C4-2B (cell line): ENCODE results near the gene ZNF618.

ENCODE experiments used
- H3K27ac ChIP-seq: fragments of 450-650 bp; 2 replicates; pipeline ENCODE4 v1.5.1; 2017
- CTCF ChIP-seq: fragments of 450-650 bp; conservative IDR thresholded peaks from 2 replicates; pipeline ENCODE4 v1.5.1; 2017; ENCODE audit warnings: mild to moderate bottlenecking
- ZFX ChIP-seq: fragments of 450-650 bp; IDR thresholded peaks from 2 replicates; pipeline ENCODE4 v1.6.1; 2017

Gene ZNF618

GRCh38 chr9:113997610-113998009 lies 121.5 kb downstream of the ZNF618 start:
- H3K27ac ChIP-seq = no peak overlapping the region
- TF ChIP-seq CTCF (no peak), ZFX (no peak)

- TF ChIP-seq ZFX = no peak
- no peak for TF ChIP-seq CTCF
- H3K27ac ChIP-seq = no peak overlapping the region
Observed at GRCh38 chr9:113998114-113998513, 122.0 kb downstream of the ZNF618 start.

- no peak overlapping the region for H3K27ac ChIP-seq
- TF ChIP-seq CTCF (no peak), ZFX (no peak)
Observed at GRCh38 chr9:113998525-113999255, 122.6 kb downstream of the ZNF618 start.

- TF ChIP-seq CTCF (no peak), ZFX (no peak)
- no peak overlapping the region for H3K27ac ChIP-seq
Observed at GRCh38 chr9:113999256-114000062, 123.3 kb downstream of the ZNF618 start.

GRCh38 chr9:114000063-114000454 lies 124.0 kb downstream of the ZNF618 start:
- TF ChIP-seq CTCF (no peak), ZFX (no peak)
- no peak overlapping the region for H3K27ac ChIP-seq

GRCh38 chr9:114000671-114001409 lies 124.7 kb downstream of the ZNF618 start:
- no peak overlapping the region for H3K27ac ChIP-seq
- TF ChIP-seq CTCF (no peak), ZFX (no peak)

GRCh38 chr9:114001410-114001685 lies 125.2 kb downstream of the ZNF618 start:
- no peak overlapping the region for H3K27ac ChIP-seq
- TF ChIP-seq ZFX (no peak), CTCF (no peak)
